BJ (cell line): ENCODE measurements around the gene COL24A1. TPM values are rescaled to one million over a fixed set of nuclear protein-coding genes. Genes with fewer than 3 reads are reported as not detected.

Experiments used
- polyA plus RNA-seq: library from polyadenylated mRNA; depleted of rRNA; stranded (reverse); fragments of >200 nt; gene quantifications from 2 replicates; pipeline ENCODE4 v1.2.3, GENCODE V29; 2011; rRNA removed
- small RNA-seq: library from RNA; depleted of rRNA; stranded (forward); fragments of <200 nt; gene quantifications from one replicate; pipeline ENCODE3, GENCODE V24; 2012; ENCODE audit warnings: low replicate concordance, low read depth; ENCODE audit not compliant: insufficient read length

The COL24A1 gene
- polyA plus RNA-seq, 1 experiment, result 0.28 TPM

Small RNA genes lying within 50 kb of the gene (small RNA-seq; reads per million reads assigned to genes)
- not detected for gene RNA5SP51

Other genes starting within 250 kb of the COL24A1 start
- 5.9 and 11.9 TPM in 2 replicates for gene ODF2L, start 239.6 kb upstream of the COL24A1 start, polyA plus RNA-seq